WTC11 (cell line): ENCODE data around the gene HLX. TPM values are rescaled to one million over a fixed set of nuclear protein-coding genes. Genes with fewer than 3 reads are reported as not detected.
A peak's percentile ranks its signal among the peaks of the same experiment; 100 is the strongest.

Experiments
- ATAC-seq: fragments of 200-7000 bp; cut with Tn5 transposase; 2 replicates; pipeline ENCODE4 v1.10.0; 2021; ENCODE audit warnings: mild to moderate bottlenecking, moderate library complexity
- CTCF ChIA-PET: fragments of 300-600 bp; sonication (Branson Sonifier 250); formaldehyde crosslinking; loops from one replicate; lab custom pipeline; 2021; ENCODE audit warnings: antibody characterized with exemption; lab: Charles Lee
- POLR2A ChIA-PET: fragments of 350-600 bp; sonication (Branson Sonifier 250); formaldehyde crosslinking; loops from one replicate; lab custom pipeline; 2021; ENCODE audit warnings: antibody characterized with exemption; lab: Charles Lee
- DNase-seq: peaks from one replicate; pipeline ENCODE4 v3.0.0; 2021; ENCODE audit warnings: low spot score
- H3K27ac Mint-ChIP-seq: 2 replicates; pipeline ENCODE4 v1.8.0; 2021; ENCODE audit warnings: mixed read lengths
- H3K27me3 Mint-ChIP-seq: 2 replicates; pipeline ENCODE4 v1.8.0; 2021; ENCODE audit warnings: low read depth, mild to moderate bottlenecking, moderate library complexity, mixed read lengths
- H3K36me3 Mint-ChIP-seq: 2 replicates; pipeline ENCODE4 v1.8.0; 2021; ENCODE audit warnings: mixed read lengths
- H3K4me1 Mint-ChIP-seq: 2 replicates; pipeline ENCODE4 v1.8.0; 2022; ENCODE audit warnings: mixed read lengths
- H3K4me3 Mint-ChIP-seq: 2 replicates; pipeline ENCODE4 v1.8.0; 2021; ENCODE audit warnings: mild to moderate bottlenecking, moderate library complexity, mixed read lengths
- H3K9me3 Mint-ChIP-seq: 2 replicates; pipeline ENCODE4 v1.8.0; 2021; ENCODE audit warnings: mixed read lengths
- AFF4 ChIP-seq: sonication (generic); formaldehyde crosslinking; IDR thresholded peaks from 2 replicates; pipeline ENCODE4 v1.8.1; 2023; ENCODE audit warnings: mild to moderate bottlenecking, missing genetic modification reagents, borderline replicate concordance
- ATF3 ChIP-seq: sonication (generic); formaldehyde crosslinking; conservative IDR thresholded peaks from 2 replicates; pipeline ENCODE4 v1.8.1; 2022; ENCODE audit warnings: mild to moderate bottlenecking, missing genetic modification reagents
- CREM ChIP-seq: sonication (generic); formaldehyde crosslinking; IDR thresholded peaks from 2 replicates; pipeline ENCODE4 v1.8.1; 2022; ENCODE audit warnings: mild to moderate bottlenecking, missing genetic modification reagents, moderate library complexity
- E2F4 ChIP-seq: sonication (generic); formaldehyde crosslinking; IDR thresholded peaks from 2 replicates; pipeline ENCODE4 v1.8.1; 2022; ENCODE audit warnings: low read depth, mild to moderate bottlenecking, moderate library complexity, missing genetic modification reagents, borderline replicate concordance
- ERG ChIP-seq: fragments of 250-450 bp; sonication (Bioruptor Pico); IDR thresholded peaks from 2 replicates; pipeline ENCODE4 v1.8.0; 2021; ENCODE audit warnings: mild to moderate bottlenecking
- FOXP4 ChIP-seq: sonication (generic); formaldehyde crosslinking; IDR thresholded peaks from 2 replicates; pipeline ENCODE4 v1.8.0; 2022; ENCODE audit warnings: mild to moderate bottlenecking, missing genetic modification reagents
- HMGXB4 ChIP-seq: sonication (generic); formaldehyde crosslinking; IDR thresholded peaks from 2 replicates; pipeline ENCODE4 v1.8.1; 2023; ENCODE audit warnings: mild to moderate bottlenecking, moderate library complexity, missing genetic modification reagents
- MYBL2 ChIP-seq: sonication (generic); formaldehyde crosslinking; IDR thresholded peaks from 2 replicates; pipeline ENCODE4 v1.8.1; 2023; ENCODE audit warnings: mild to moderate bottlenecking, moderate library complexity, missing genetic modification reagents
- STAT6 ChIP-seq: sonication (generic); formaldehyde crosslinking; conservative IDR thresholded peaks from 2 replicates; pipeline ENCODE4 v1.8.1; 2023; ENCODE audit warnings: mild to moderate bottlenecking, low read depth, missing genetic modification reagents, moderate library complexity
- USF2 ChIP-seq: sonication (generic); formaldehyde crosslinking; IDR thresholded peaks from 2 replicates; pipeline ENCODE4 v1.8.1; 2023; ENCODE audit warnings: mild to moderate bottlenecking, missing genetic modification reagents, moderate library complexity
- ZNF263 ChIP-seq: sonication (generic); formaldehyde crosslinking; IDR thresholded peaks from 2 replicates; pipeline ENCODE4 v1.8.1; 2022; ENCODE audit warnings: low read depth, mild to moderate bottlenecking, moderate library complexity, missing genetic modification reagents
- ZNF396 ChIP-seq: fragments of 250-450 bp; sonication (Bioruptor Pico); IDR thresholded peaks from 2 replicates; pipeline ENCODE4 v1.8.0; 2021; ENCODE audit warnings: mild to moderate bottlenecking, moderate library complexity, borderline replicate concordance
- ZNF423 ChIP-seq: fragments of 250-450 bp; sonication (Bioruptor Pico); IDR thresholded peaks from 2 replicates; pipeline ENCODE4 v2.1.2; 2022; ENCODE audit warnings: mild to moderate bottlenecking, moderate library complexity
- total RNA-seq: library from RNA; stranded (reverse); gene quantifications from 3 replicates; pipeline ENCODE4 v1.2.3, GENCODE V29; 2021

HLX gene
- total RNA-seq, 1 experiment from 2014 or later = not detected

GRCh38 chr1:220892086-220892376 is 12.8 kb downstream of the HLX start:
- ATAC-seq (no peak), DNase-seq (no peak)
- POLR2A ChIA-PET = no interaction called here
- H3K4me1 Mint-ChIP-seq = peaks cover 74% of the 10 kb centered on the region
- peaks cover 100% of the 10 kb centered on the region for H3K27me3 Mint-ChIP-seq
- H3K36me3 Mint-ChIP-seq = peaks cover 3% of the 10 kb centered on the region; the same call in 1 of the 2 replicates
- no peaks in the 10 kb centered on the region for H3K9me3 Mint-ChIP-seq
- no peak overlapping the region for H3K27ac Mint-ChIP-seq
- CTCF ChIA-PET = interaction anchor here (1.3 to 1.9 kb wide), 2 partner anchors 10 to 14 kb away, joined by 3 to 7 read pairs; no protein-coding TSS in a partner anchor
- no peak for TF ChIP-seq ZNF396 (CRISPR knock-in tag)
- TF ChIP-seq STAT6 = no peak
- no peak for TF ChIP-seq CREM (CRISPR knock-in tag)
- no peak for TF ChIP-seq USF2 (CRISPR knock-in tag)
- TF ChIP-seq FOXP4 (CRISPR knock-in tag) = no peak
- peak overlapping the region; percentile 62; the same call in 1 of the 2 replicates for H3K4me3 Mint-ChIP-seq

GRCh38 chr1:220892997-220893700 is 13.9 kb downstream of the HLX start:
- ChIA-PET POLR2A (no interaction called here), CTCF (interaction anchor here (1.3 to 1.9 kb wide), 2 partner anchors 11 to 15 kb away, joined by 3 to 7 read pairs; no protein-coding TSS in a partner anchor)
- DNase-seq = peak; percentile 46
- TF ChIP-seq E2F4 (CRISPR knock-in tag) (no peak), ZNF423 (CRISPR knock-in tag) (no peak), ATF3 (CRISPR knock-in tag) (no peak), HMGXB4 (CRISPR knock-in tag) (no peak), CREM (CRISPR knock-in tag) (no peak), ERG (CRISPR knock-in tag) (no peak), AFF4 (CRISPR knock-in tag) (no peak), ZNF263 (no peak), MYBL2 (no peak)
- TF ChIP-seq, all 79 proteins: peak for 0
- Mint-ChIP-seq H3K36me3 (peaks cover 3% of the 10 kb centered on the region; the same call in 1 of the 2 replicates), H3K9me3 (0 out of 2 replicates have a peak, but pooled peaks cover 3% of the 10 kb centered on the region), H3K4me3 (peak overlapping the region; percentile 69), H3K27me3 (peaks cover 100% of the 10 kb centered on the region), H3K4me1 (peaks cover 65% of the 10 kb centered on the region), H3K27ac (no peak overlapping the region)
- no peak for ATAC-seq
